GM12878 (cell line): ENCODE data around the gene PADI2. TPM values are rescaled to one million over a fixed set of nuclear protein-coding genes. Genes with fewer than 3 reads are reported as not detected.

Experiments used
- CBX3 ChIP-seq: fragments of 200-600 bp; sonication (generic); IDR thresholded peaks from 2 replicates; pipeline ENCODE4 v1.6.1; 2016; ENCODE audit warnings: low read depth, borderline replicate concordance
- FOXK2 ChIP-seq: fragments of 450-650 bp; IDR thresholded peaks from 2 replicates; pipeline ENCODE4 v1.6.1; 2017; ENCODE audit warnings: mild to moderate bottlenecking, moderate library complexity
- FOXM1 ChIP-seq: IDR thresholded peaks from 2 replicates; pipeline ENCODE4 v1.6.1; 2012; ENCODE audit warnings: low read depth, mild to moderate bottlenecking, inconsistent platforms, low read length, moderate library complexity
- IKZF1 ChIP-seq: fragments of 450-650 bp; conservative IDR thresholded peaks from 2 replicates; pipeline ENCODE4 v1.6.1; 2017; ENCODE audit warnings: antibody characterized with exemption, mild to moderate bottlenecking
- MEF2A ChIP-seq: IDR thresholded peaks from 2 replicates; pipeline ENCODE4 v1.6.1; 2011; ENCODE audit warnings: low read depth, mild to moderate bottlenecking, low read length, moderate library complexity; ENCODE audit not compliant: insufficient read depth
- MEF2B ChIP-seq: fragments of 450-650 bp; IDR thresholded peaks from 2 replicates; pipeline ENCODE4 v1.6.1; 2018; ENCODE audit warnings: mild to moderate bottlenecking, moderate library complexity; ENCODE audit not compliant: partially characterized antibody, poor library complexity, severe bottlenecking
- MYB ChIP-seq: fragments of 150-350 bp; IDR thresholded peaks from 2 replicates; pipeline ENCODE4 v1.6.1; 2014; ENCODE audit warnings: mild to moderate bottlenecking, low read depth, low read length, borderline replicate concordance
- NFXL1 ChIP-seq: fragments of 450-650 bp; IDR thresholded peaks from 2 replicates; pipeline ENCODE4 v1.6.1; 2017; ENCODE audit warnings: antibody characterized with exemption, mild to moderate bottlenecking, borderline replicate concordance
- NFYB ChIP-seq: IDR thresholded peaks from 2 replicates; pipeline ENCODE4 v1.6.1; 2011; ENCODE audit warnings: low read depth, mild to moderate bottlenecking, low read length, improper control_type of control experiment, moderate library complexity; ENCODE audit not compliant: insufficient read depth
- POLR2AphosphoS5 ChIP-seq: IDR thresholded peaks from 2 replicates; pipeline ENCODE4 v1.6.1; 2011; ENCODE audit warnings: mild to moderate bottlenecking, low read length, inconsistent platforms
- RELA ChIP-seq: fragments of 450-650 bp; IDR thresholded peaks from 2 replicates; pipeline ENCODE4 v1.8.0; 2014; ENCODE audit warnings: borderline replicate concordance; ENCODE audit not compliant: partially characterized antibody
- STAT3 ChIP-seq: IDR thresholded peaks from 2 replicates; pipeline ENCODE4 v1.6.1; 2011; ENCODE audit warnings: low read depth, low read length, improper control_type of control experiment
- TBL1XR1 ChIP-seq: IDR thresholded peaks from 2 replicates; pipeline ENCODE4 v1.6.1; 2012; ENCODE audit warnings: low read depth, low read length, improper control_type of control experiment
- WRNIP1 ChIP-seq: IDR thresholded peaks from 2 replicates; pipeline ENCODE4 v1.6.1; 2011; ENCODE audit warnings: low read depth, low read length, improper control_type of control experiment, borderline replicate concordance
- ZNF217 ChIP-seq: fragments of 450-650 bp; IDR thresholded peaks from 2 replicates; pipeline ENCODE4 v1.6.1; 2017; ENCODE audit warnings: antibody characterized with exemption, mild to moderate bottlenecking
- polyA plus RNA-seq, 11 experiments: library from polyadenylated mRNA; depleted of rRNA in 4 of 11; unstranded in 6 of 11; stranded (reverse) in 5 of 11; fragments of >200 nt; fragmentation: Nextera tagmentation in 4 of 11; fragmentation: Illumina TruSeq in 1 of 11; extraction: Ambion mirVana in 4 of 11; extraction: Trizol in 1 of 11; gene quantifications; 1 replicate in 1 of 11; 2 replicates in 10 of 11; pipeline versions ENCODE4 v1.2.1 to v1.2.3, GENCODE V29; 2011 to 2016; ENCODE audit warnings: inconsistent platforms in 2 of 11, missing spikeins in 2 of 11, low read depth in 1 of 11
- total RNA-seq, 4 experiments: library from RNA; depleted of rRNA in 3 of 4; stranded (reverse); fragments of >200 nt in 3 of 4; fragmentation: Illumina TruSeq in 1 of 4; extraction: Trizol in 1 of 4; gene quantifications; 2 replicates each; pipeline versions ENCODE4 v1.2.1 to v1.2.3, GENCODE V29; 2013 to 2021
- TF ChIP-seq, protein P1 (sequence below): IDR thresholded peaks from 2 replicates; pipeline ENCODE4 v1.6.1; 2012; ENCODE audit warnings: low read depth, low read length, improper control_type of control experiment
- TF ChIP-seq, protein P2 (sequence below): fragments of 450-650 bp; formaldehyde crosslinking; IDR thresholded peaks from 2 replicates; pipeline ENCODE4 v1.4.0; 2022; ENCODE audit warnings: mild to moderate bottlenecking, moderate library complexity
- TF ChIP-seq, protein P3 (sequence below): fragments of 450-650 bp; IDR thresholded peaks from 2 replicates; pipeline ENCODE4 v1.6.1; 2016; ENCODE audit warnings: mild to moderate bottlenecking
- TF ChIP-seq, protein P4 (sequence below): fragments of 450-650 bp; IDR thresholded peaks from 2 replicates; pipeline ENCODE4 v1.6.1; 2017; ENCODE audit warnings: mild to moderate bottlenecking, moderate library complexity
- TF ChIP-seq, protein P5 (sequence below): IDR thresholded peaks from 2 replicates; pipeline ENCODE4 v1.6.1; 2012; ENCODE audit warnings: low read depth, low read length, improper control_type of control experiment

PADI2 gene
- total and polyA plus RNA-seq, 10 of the 15 experiments (the other 5 are each of a cell fraction or from before 2014, with no cell fraction given): 0.05 to 3.0 (median 0.10) TPM; not detected in 1

DNA sequence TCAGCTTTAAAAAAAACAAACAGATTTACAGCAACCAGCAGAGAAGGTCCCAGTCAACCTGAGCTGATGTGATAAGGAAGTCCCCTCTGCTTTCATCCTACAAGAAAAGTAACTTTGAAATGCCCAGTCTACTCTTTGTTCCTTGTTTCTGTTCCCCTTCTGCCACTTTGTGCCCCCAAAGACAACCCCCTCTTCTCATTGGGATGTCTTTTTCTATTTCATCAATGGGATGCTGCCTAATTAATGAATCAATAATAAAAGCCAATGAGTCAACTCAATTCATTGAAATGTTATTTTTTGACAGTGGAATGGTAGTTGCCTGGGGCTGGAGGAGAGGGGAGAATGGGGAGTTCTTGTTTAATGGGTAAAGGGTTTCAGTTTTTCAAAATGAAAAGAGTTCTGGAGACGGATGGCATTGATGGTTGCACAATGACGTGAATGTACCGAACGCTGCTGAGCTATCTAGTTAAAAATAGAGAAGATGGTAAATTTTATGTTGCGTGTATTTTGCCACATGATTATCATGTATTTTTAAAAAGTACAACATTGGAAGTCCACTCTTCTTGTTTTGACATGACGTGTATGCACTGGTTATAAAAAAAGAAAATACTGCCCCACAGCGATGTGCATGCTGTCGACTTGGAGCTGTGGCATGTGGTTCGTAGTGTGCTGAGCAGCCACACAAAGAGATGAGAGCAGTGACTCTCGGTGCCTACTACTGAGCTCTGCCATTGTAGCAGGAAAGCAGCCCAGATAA, 22.4 kb upstream of the PADI2 start (continued):
- TF ChIP-seq, protein P1, sequence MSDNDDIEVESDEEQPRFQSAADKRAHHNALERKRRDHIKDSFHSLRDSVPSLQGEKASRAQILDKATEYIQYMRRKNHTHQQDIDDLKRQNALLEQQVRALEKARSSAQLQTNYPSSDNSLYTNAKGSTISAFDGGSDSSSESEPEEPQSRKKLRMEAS: peak; percentile 22; the same call in 1 of the 2 replicates
- no peak for TF ChIP-seq WRNIP1
- TF ChIP-seq FOXK2: no peak
- TF ChIP-seq, protein P2, sequence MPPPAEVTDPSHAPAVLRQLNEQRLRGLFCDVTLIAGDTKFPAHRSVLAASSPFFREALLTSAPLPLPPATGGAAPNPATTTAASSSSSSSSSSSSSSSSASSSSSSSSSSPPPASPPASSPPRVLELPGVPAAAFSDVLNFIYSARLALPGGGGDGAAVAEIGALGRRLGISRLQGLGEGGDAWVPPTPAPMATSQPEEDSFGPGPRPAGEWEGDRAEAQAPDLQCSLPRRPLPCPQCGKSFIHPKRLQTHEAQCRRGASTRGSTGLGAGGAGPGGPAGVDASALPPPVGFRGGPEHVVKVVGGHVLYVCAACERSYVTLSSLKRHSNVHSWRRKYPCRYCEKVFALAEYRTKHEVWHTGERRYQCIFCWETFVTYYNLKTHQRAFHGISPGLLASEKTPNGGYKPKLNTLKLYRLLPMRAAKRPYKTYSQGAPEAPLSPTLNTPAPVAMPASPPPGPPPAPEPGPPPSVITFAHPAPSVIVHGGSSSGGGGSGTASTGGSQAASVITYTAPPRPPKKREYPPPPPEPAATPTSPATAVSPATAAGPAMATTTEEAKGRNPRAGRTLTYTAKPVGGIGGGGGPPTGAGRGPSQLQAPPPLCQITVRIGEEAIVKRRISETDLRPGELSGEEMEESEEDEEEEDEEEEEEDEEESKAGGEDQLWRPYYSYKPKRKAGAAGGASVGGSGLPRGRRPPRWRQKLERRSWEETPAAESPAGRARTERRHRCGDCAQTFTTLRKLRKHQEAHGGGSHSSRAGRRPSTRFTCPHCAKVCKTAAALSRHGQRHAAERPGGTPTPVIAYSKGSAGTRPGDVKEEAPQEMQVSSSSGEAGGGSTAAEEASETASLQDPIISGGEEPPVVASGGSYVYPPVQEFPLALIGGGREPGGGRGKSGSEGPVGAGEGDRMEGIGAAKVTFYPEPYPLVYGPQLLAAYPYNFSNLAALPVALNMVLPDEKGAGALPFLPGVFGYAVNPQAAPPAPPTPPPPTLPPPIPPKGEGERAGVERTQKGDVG (CRISPR knock-in tag): no peak
- TF ChIP-seq MYB: no peak
- peak; percentile 53 for TF ChIP-seq RELA
- TF ChIP-seq ZNF217: no peak
- peak; percentile 67; the same call in 1 of the 2 replicates for TF ChIP-seq MEF2A
- TF ChIP-seq MEF2B: peak; percentile 62
- TF ChIP-seq, protein P3, sequence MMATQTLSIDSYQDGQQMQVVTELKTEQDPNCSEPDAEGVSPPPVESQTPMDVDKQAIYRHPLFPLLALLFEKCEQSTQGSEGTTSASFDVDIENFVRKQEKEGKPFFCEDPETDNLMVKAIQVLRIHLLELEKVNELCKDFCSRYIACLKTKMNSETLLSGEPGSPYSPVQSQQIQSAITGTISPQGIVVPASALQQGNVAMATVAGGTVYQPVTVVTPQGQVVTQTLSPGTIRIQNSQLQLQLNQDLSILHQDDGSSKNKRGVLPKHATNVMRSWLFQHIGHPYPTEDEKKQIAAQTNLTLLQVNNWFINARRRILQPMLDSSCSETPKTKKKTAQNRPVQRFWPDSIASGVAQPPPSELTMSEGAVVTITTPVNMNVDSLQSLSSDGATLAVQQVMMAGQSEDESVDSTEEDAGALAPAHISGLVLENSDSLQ: peak; percentile 34; the same call in 1 of the 2 replicates
- TF ChIP-seq NFYB: no peak
- peak; percentile 70 for TF ChIP-seq IKZF1
- TF ChIP-seq, protein P4, sequence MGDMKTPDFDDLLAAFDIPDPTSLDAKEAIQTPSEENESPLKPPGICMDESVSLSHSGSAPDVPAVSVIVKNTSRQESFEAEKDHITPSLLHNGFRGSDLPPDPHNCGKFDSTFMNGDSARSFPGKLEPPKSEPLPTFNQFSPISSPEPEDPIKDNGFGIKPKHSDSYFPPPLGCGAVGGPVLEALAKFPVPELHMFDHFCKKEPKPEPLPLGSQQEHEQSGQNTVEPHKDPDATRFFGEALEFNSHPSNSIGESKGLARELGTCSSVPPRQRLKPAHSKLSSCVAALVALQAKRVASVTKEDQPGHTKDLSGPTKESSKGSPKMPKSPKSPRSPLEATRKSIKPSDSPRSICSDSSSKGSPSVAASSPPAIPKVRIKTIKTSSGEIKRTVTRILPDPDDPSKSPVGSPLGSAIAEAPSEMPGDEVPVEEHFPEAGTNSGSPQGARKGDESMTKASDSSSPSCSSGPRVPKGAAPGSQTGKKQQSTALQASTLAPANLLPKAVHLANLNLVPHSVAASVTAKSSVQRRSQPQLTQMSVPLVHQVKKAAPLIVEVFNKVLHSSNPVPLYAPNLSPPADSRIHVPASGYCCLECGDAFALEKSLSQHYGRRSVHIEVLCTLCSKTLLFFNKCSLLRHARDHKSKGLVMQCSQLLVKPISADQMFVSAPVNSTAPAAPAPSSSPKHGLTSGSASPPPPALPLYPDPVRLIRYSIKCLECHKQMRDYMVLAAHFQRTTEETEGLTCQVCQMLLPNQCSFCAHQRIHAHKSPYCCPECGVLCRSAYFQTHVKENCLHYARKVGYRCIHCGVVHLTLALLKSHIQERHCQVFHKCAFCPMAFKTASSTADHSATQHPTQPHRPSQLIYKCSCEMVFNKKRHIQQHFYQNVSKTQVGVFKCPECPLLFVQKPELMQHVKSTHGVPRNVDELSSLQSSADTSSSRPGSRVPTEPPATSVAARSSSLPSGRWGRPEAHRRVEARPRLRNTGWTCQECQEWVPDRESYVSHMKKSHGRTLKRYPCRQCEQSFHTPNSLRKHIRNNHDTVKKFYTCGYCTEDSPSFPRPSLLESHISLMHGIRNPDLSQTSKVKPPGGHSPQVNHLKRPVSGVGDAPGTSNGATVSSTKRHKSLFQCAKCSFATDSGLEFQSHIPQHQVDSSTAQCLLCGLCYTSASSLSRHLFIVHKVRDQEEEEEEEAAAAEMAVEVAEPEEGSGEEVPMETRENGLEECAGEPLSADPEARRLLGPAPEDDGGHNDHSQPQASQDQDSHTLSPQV: 0 out of 2 replicates have a peak, but pooled peaks have one; percentile 82
- peak; percentile 71; the same call in 1 of the 2 replicates for TF ChIP-seq FOXM1
- peak; percentile 54; the same call in 1 of the 2 replicates for TF ChIP-seq POLR2AphosphoS5
- TF ChIP-seq, protein P5, sequence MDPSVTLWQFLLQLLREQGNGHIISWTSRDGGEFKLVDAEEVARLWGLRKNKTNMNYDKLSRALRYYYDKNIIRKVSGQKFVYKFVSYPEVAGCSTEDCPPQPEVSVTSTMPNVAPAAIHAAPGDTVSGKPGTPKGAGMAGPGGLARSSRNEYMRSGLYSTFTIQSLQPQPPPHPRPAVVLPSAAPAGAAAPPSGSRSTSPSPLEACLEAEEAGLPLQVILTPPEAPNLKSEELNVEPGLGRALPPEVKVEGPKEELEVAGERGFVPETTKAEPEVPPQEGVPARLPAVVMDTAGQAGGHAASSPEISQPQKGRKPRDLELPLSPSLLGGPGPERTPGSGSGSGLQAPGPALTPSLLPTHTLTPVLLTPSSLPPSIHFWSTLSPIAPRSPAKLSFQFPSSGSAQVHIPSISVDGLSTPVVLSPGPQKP: no peak
- TF ChIP-seq NFXL1: no peak
- no peak for TF ChIP-seq CBX3
- TF ChIP-seq TBL1XR1: no peak
- TF ChIP-seq STAT3: no peak
